GM21367 (cell line): ENCODE measurements around the gene RFT1.

Experiments used
- ATAC-seq: cut with Tn5 transposase; IDR thresholded peaks from one replicate; pipeline ENCODE4 v1.9.1; 2021; ENCODE audit not compliant: unreplicated experiment

RFT1 gene

DNA sequence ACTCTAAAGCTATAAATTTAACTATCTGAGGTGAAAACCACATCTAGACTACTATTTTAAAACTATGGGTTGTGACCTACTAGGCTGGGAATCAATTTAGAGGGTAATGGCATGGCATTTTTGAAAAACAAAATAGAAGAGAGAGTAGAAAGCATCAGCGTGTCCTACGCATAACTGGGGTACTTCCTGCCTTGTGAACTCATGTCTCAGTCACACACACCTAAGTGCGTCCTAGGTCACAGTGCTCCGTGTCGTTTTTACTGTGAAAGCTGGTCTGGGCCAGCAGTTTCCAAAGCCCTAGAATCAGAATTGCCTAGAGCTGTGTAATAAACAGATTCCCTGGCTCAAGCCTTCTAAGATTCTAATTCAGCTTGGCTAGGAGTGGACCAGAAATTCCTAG, 32.3 kb downstream of the RFT1 start:
- no peak for ATAC-seq

GRCh38 chr3:53092942-53093341, 37.3 kb downstream of the RFT1 start:
- no peak for ATAC-seq

DNA sequence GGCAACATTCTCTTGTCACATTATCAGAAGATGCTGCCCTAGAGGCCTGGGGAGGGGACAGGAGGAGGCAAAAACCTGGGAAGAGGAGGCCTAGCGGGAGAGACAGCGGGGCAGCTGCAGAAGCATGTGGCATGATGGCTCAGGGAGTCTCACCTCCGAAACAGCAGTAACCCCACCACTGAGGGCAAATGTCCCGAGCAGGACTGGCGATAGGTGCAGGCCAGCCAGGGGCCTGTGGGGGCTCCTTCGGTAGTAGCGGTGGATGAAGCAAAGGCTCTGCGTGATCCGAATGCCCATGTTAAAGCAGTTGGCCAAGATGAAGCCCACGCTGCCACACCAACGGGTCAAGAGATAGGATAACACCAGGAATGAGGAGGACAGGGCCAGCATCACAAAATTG, 38.0 kb downstream of the RFT1 start:
- ATAC-seq: no peak

DNA sequence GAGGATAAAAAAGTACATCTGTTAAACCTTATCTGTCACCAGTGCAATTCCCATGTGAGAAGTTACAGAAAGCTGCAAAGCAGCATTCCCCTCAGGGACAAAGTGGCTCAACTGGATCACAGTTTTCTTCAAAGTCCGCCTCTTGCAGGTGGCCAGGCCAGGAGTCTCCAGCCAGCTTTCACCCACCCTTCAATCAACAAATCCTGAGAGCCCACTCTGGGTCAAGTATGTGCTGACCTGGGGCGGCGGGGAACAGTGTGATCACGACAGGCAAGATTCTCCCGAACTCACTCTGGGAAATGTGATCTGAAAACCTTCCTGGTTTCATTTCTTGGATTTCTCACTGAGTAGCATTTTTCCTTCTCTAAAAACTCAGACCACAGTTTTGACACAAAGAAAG, 39.2 kb downstream of the RFT1 start:
- ATAC-seq: no peak

DNA sequence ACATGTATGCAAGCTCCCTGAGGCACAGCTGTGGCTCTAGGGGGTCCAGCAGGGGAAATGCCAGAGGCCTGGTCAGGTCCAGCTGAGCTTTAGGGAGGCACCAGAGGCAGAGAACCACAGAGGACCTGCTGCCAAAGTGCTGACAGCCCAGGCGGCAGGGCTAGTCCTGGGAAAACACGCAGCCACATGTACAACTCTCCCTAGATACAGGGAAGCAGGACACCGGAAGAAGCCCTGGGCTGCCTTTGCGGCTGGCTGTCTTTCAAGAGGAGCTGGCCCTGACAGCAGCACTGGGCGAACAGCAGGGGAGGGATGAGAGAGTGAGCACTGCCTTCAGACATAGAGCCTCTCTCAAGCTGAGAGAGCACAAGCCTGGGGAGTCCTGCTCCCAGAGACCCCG, 40.7 kb downstream of the RFT1 start:
- no peak for ATAC-seq

DNA sequence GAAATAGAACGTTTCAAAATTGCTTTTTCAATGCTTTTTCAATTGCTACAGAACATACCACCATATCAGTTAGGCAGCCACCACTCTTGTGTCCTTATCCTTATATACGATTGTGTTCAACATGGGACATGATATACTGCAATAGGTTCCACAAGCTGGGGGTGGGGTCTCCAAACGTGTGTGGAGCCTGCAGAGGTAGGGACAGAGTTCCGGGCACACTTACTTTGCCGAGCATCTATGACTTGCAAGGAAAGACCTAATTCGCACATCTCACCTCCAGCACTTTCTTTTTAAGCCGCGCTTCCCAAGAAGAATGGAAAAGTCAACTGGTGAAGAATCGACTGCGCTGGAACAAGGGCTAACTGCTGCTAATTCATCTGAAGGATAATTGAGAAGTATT, 44.8 kb downstream of the RFT1 start:
- ATAC-seq: no peak

DNA sequence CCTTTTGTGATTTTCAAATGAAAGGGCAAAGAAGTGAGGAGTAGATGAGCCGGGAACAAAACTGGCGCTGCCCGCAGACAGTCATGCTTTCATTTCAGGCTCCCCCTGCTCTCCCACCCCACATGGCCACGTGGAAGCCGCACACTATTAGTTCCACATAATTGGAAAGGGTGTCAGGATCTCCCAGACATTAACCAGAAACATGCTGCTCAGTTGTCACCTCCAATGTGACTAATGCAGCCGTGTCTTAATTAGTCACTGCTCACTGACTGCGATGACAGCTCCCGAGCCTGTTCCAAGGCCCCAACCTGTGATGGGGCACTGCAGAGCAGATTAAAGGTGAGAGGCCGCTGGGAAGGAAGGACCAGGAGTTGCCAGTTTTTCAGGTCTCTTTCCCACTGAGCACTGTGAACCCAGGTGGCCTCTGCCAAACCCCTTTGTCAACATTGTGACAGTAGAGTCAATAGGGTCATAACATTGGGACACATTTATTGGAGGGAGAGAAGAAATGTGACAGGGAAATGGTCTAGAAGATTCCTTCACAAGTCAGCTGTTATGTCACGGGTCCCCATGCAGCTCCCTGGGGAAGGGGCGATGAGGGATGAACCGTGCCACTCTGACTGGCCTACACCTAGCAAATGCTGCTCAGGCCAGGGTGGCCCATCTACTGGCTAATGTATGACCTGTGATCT, 45.8 kb downstream of the RFT1 start:
- ATAC-seq: no peak

DNA sequence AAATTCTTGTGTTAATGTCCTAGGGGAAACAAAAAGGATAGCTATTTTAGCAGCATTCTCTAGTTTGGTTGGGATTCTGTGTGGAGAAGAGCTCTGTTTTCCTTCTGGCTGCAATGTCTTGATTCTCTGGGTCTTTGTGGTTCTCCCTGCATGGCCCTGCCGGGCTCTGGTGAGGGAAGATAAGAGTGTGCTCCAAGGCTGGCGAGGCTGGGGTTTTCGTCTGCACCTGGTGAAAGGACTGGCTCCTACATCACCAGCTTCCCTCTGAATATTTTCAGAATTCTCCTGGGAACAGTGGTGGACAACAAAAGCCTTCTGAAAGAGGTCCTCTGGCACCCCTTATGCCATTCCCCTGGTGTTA, 46.3 kb downstream of the RFT1 start:
- ATAC-seq: no peak

DNA sequence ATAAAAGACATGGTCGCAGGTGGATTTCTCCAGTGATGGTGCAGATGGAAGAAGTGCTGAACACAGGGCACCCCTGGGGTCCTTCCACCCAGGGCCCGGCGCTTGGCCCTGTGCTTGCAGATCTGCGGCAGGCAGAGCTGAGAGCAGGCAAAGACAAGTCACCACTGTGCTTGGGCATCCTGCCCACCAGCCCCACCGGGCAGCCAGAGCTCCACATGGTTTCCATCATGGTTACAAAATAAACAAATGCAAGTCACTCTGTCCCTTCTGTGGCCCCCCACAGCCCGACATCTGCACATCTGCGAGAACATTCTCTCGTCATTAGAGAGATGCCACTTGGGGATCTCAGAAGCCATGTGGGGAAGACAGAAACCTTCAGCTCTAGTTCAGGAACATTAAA, 46.7 kb downstream of the RFT1 start:
- no peak for ATAC-seq

- no peak for ATAC-seq
Measured at GRCh38 chr3:53082736-53083135, 47.5 kb downstream of the RFT1 start.

DNA sequence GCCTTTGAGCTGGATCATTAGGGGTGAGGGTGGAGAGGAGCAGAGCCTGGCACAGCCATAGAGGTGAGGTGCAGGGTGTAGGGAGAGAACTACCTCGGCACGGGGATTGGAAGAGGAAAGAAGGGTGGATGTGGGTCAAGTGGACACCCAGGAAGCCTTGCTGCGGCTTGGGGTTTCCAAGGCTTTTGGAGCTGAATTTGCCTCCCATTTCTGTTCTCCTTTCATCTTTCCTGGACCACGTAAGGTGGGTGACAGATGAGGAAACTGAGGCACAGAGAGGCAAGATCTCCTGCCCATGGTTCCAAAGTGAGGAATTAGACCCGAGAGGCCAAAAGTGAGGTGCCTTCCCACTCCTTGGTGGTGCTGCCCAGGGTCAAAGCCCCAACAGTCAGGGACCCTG, 48.9 kb downstream of the RFT1 start:
- no peak for ATAC-seq

DNA sequence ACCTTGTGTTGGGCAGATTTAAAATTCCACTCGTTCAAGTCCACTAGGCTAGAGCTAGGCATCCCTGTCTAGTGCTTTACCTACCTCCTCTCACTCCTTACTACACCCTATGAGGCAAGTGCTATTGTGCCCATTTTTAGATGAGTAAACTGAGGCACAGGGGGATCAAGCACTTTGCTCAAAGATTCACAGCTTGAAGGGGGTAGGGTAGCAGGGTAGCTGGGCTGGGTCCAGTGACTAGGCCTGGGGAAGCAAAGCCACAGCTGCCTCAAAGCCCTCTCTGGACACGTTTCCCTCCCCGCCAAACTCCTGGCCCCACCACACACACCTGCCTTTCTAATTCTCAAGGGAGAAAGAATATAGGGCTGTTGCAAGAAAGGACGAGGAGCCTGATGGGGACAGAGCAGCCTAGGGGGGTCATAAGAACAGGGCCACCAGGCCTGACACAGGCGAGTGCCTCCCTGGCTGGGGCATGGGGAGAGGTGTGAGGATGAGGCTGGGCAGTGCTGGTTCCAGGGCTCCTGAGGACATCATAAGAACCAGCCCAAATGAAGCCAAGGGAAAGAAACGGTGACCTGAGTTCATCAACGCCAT, 49.5 kb downstream of the RFT1 start:
- ATAC-seq: no peak

- no peak for ATAC-seq
Measured at GRCh38 chr3:53079791-53080555, 50.3 kb downstream of the RFT1 start.

- no peak for ATAC-seq
Measured at GRCh38 chr3:53079147-53079546, 51.1 kb downstream of the RFT1 start.

- ATAC-seq: no peak
Measured at GRCh38 chr3:53078656-53079055, 51.6 kb downstream of the RFT1 start.

DNA sequence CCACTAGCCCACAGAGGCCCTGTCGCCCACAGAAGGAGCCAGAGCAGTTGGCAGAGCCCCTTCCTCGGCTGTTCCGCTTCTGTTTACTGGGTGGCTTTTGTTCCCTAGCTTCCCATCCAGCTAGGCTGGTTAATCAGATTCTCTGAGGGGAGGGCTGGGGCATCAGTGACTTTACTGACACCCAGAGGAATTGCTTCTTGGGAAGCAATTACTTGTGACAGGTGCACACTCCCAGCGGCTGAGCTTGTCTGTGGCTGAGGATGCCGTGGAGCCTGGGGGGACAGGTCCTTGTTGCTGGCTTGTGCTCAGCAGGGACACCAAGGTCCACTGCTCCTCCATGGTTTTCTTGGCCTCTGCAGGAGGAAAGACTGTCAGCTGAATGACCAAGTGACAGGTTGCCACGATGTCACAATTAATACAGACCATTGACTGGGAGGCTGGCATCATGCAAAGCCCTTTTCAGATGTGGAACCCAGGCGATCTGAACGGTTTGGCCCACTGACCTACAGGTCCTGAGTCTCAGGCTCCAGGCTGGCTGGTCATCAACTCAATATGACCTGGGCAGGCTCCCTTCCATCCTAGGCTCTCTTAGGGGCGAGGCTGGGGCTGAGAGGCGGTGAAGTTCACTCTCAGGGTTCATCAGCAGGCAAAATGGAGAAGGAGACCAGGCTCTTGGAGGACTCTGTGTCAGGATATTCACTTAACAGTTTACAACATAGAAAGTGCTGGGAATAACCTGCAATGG, 52.6 kb downstream of the RFT1 start:
- no peak for ATAC-seq

GRCh38 chr3:53075743-53076140, 54.5 kb downstream of the RFT1 start:
- ATAC-seq: no peak

GRCh38 chr3:53074761-53075742, 55.2 kb downstream of the RFT1 start:
- no peak for ATAC-seq

DNA sequence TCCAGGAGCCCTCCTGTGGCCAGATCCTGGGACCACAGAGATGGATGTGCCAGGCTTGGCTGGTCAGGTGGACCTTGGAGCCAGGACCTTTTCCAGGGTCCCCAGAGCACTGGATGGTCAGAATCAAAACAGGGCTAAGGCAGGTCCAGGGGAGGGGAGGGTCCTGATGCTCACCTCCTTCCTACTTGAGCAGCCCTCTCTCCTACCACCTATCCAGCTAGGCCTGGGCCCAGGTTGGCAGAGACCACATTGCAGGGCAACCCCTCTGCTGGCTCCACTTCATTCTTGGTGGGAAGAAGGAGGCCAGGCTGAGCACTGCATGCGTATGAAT, 55.9 kb downstream of the RFT1 start:
- no peak for ATAC-seq

- ATAC-seq: no peak
Measured at GRCh38 chr3:53073553-53074365, 56.5 kb downstream of the RFT1 start.
